ENCODE results near the gene AGMO.
"Not testable (repeated sequence)": the region's sequence is repeated elsewhere in the genome, so short reads cannot be mapped to it uniquely, and the experiment has no call there.

Gene AGMO

DNA sequence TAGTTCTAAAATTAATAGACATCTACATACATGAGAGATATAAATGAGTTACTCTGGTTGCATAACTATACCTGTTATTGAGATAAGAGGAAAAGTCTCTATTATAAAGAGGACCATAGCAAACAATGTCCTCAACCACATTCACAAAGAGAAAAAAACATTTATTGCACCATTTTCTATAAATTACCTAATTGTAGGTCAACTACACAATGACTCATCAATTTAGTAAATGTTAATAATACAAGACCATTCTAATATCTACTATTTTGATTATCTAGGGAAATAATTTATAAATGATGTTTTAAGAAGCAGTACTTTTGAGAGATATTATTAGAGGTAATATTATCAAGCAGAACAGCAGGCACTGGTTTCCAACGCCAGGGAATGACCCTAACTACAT is 246.1 kb downstream of the AGMO start:
- no peak for DNase-seq (ENCODE audit: low spot score)

GRCh38 chr7:15314922-15315321 is 246.9 kb downstream of the AGMO start:
- DNase-seq (ENCODE audit: low spot score), result no peak

GRCh38 chr7:15313361-15313760 is 248.5 kb downstream of the AGMO start:
- no peak for DNase-seq (ENCODE audit: low spot score)

DNA sequence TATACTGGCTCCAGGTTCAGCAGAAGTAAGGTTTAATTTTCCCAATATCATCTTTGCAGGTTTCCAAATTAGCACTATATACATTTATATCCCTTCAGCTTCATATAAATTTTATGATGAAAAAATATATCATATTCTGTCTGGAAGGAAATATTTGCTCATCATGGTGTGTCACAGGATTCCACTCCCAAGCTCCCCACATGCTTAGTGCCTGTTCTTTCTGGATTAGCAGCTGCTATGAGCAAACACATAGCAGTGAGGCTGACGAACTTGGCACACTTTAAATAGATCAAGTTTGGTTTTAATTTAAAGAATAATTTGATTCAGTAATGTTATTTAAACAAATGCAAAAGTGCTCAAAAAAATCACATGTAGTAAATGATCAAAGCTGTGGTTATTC is 251.9 kb downstream of the AGMO start:
- no peak for DNase-seq (ENCODE audit: low spot score)

DNA sequence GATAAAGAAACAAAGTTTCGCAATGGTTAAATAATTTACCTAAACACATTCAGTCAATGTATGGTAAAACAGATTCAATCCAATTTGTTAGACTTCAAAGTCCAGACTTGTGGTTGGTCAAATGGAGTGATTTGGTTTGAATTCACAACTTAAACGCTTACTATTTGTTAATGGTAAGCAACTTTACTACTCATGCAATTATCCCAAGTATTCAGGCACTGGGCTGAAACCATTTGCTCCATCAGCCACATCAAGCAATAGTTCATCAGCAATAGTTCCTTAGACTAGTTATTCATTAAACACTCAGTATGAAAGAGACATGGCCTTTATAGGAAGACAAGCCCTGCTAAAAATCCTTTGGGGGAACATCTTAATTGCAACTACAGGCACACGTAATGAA is 253.0 kb downstream of the AGMO start:
- no peak for DNase-seq (ENCODE audit: low spot score)

- DNase-seq (ENCODE audit: low spot score), result no peak
Observed at GRCh38 chr7:15306296-15306695, 255.5 kb downstream of the AGMO start.

DNA sequence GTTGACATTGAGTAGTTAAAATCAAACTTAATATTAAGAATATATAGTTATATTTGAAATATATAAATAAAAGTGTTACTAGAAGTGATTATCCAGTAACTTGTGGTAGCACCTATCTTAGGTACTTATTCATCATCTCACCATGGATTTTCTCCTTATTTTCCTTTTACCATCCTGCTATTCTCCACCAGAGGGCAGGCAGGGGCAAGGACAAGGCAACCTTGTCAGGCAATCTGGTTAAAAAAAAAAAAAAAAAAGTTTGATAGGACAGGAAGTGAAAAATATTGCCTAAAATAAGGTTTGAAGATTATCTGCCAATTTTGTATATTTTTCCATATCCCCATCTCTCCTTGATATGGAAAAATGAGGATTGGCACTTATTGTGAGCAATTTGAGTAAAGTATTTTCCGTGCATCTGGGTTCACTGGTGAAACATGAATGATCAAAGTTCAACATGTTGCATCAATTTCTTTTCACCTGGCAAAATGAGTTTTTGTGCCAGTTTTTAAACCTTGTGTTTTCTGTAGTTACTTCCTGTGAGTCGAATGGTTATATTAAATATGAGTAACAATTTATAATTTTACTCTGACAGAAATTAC is 256.7 kb downstream of the AGMO start:
- peak; percentile 42 for DNase-seq (ENCODE audit: low spot score)

DNA sequence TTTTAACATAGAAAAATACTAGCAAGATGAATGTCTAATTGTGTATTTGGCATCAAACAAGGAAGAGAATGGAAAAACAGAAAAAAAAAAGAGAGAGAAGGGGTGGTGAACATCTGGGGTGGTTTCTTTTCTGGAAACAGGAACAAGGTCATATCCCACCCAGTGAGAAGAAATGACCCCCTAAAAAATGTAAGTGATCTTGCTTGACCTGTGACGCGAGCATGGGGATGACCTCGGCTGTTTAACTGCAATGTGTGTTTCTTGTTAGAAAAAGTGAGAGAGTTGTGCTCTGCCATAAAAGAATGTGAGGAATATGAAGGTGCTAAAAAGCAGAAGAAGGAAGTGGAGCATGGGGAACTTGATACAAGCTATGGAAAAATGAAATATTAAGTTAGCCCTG is 258.5 kb downstream of the AGMO start:
- no peak for DNase-seq (ENCODE audit: low spot score)

DNA sequence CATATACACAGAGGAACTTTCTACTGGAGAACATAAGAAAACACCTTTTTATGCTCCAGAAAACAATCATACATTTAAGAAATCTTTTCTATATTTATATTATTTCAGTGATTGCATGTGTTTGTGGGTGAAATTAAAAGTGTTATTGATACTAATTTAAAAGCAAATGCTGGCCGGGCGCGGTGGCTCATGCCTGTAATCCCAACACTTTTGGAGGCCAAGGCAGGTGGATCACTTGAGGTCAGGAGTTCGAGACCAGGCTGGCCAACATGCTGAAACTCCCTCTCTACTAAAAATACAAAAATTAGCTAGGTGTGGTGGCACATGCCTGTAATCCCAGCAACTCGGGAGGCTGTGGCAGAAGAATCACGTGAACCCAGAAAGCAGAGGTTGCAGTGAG is 260.8 kb downstream of the AGMO start:
- not testable (repeated sequence) for DNase-seq (ENCODE audit: low spot score)

GRCh38 chr7:15292138-15292537 is 269.7 kb downstream of the AGMO start:
- DNase-seq (ENCODE audit: low spot score), result no peak

DNA sequence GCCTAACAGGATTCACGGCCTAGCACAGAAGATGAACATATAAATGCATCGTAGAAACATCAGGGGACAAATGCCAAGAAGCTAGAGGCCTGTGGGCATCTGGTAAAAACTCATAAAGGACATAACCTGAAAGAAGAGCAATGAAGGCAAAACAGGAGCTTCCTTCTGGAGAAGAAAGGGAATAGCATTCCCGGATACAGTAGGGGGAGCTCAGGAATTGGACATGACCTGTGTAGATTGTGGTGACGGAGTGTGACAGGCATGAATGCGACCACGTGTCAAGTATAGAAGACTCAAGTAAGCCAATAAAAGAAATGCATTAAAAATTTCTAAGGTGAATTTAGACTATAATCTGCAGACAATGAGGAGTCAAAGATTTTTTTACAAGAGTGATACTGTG is 270.1 kb downstream of the AGMO start:
- no peak for DNase-seq (ENCODE audit: low spot score)

DNA sequence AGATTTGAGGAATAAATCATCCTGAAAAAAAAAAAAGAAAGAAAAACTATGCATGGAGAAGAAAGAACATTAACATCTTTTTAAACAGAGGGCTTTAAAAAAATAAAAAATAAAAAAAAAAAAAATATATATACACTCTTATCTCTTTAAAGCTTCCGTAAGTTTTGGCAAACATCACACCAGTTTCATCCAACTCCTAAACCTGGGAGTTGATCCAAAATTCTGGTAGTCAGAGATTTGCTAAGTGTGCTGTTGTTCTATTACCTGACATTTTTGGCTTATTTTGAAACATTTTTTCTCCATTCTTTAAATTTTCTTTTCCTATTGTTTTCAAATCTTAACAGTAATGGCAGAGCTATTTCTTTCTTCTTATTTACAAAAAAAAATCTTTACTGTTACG is 273.1 kb downstream of the AGMO start:
- DNase-seq (ENCODE audit: low spot score), result no peak

GRCh38 chr7:15284396-15284795 is 277.4 kb downstream of the AGMO start:
- no peak for DNase-seq (ENCODE audit: low spot score)

- no peak for DNase-seq (ENCODE audit: low spot score)
Observed at GRCh38 chr7:15280078-15280733, 281.6 kb downstream of the AGMO start.

- DNase-seq (ENCODE audit: low spot score), result no peak
Observed at GRCh38 chr7:15279640-15280039, 282.2 kb downstream of the AGMO start.

GRCh38 chr7:15257689-15258088 is 304.1 kb downstream of the AGMO start:
- no peak for DNase-seq (ENCODE audit: low spot score)

- no peak for DNase-seq (ENCODE audit: low spot score)
Observed at GRCh38 chr7:15252181-15252580, 309.6 kb downstream of the AGMO start.

DNA sequence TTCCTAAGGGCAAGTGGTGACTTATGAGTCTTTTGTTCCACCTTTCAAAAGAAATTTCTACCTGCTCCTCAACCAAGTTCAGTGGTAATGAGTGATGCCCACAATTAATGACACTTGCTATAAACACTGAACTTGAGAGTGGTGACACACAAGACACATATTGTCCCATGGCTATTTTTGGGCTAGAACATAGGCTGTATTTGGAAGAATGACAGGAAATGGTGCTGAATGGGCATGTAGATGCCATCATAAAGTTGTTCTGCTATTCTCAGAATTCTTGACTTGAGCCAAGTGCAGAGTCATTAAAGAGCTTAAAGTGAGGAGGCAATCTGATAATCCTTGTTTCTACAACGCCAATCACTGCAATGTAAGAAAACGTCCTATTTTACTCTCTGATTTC is 313.3 kb downstream of the AGMO start:
- DNase-seq (ENCODE audit: low spot score), result peak; percentile 17

GRCh38 chr7:15245831-15246230 is 316.0 kb downstream of the AGMO start:
- no peak for DNase-seq (ENCODE audit: low spot score)

DNA sequence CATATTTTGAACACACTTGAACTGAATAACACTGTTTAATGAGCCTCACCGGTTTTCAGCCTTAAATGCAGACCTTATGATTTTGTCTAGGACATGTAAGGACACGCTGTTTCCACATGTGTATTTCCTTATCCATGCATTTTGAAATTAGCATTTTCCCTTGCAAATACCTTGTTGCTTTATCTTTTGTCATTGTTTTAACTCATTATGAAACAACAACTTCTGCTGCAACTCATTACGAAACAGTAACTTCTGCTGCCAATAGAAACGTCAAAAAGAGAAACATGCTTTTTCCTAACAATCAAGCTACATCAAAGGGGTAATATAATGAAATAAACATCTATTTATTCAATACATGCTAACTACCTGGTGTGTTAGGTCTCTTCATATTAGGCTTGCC is 322.0 kb downstream of the AGMO start:
- no peak for DNase-seq (ENCODE audit: low spot score)

GRCh38 chr7:15236952-15237351 is 324.9 kb downstream of the AGMO start:
- DNase-seq (ENCODE audit: low spot score), result no peak

DNA sequence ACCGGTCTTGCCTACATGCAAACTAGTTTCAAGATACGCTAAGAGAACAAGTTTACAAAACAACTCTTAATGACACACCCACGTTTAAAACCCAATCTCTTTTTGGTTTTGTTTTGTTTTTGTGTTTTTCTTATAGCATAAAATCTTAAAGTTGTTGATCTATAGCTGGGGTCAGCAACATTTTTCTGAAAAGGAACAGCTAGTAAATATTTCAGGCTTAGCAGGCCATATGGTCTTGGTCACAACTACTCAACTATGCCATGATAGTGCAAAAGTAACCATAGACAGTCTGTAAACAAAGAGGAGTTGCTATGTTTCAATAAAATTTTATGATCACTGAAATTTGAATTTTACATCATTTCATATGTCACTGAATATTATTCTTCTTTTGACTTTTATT is 327.4 kb downstream of the AGMO start:
- no peak for DNase-seq (ENCODE audit: low spot score)

GRCh38 chr7:15228831-15229230 is 333.0 kb downstream of the AGMO start:
- DNase-seq (ENCODE audit: low spot score), result no peak

GRCh38 chr7:15225981-15226380 is 335.8 kb downstream of the AGMO start:
- DNase-seq (ENCODE audit: low spot score), result no peak
